Peyer's patch (tissue), 4 donors: Measurements from ENCODE around the gene HABP2. TPM values are rescaled to one million over a fixed set of nuclear protein-coding genes. Genes with fewer than 3 reads are reported as not detected.

Experiments
- DNase-seq, 3 donors: peaks; one replicate each; pipeline ENCODE4 v3.0.0-alpha.2; 2017 to 2019
- H3K27ac ChIP-seq, 4 donors: fragments of 200-600 bp; sonication (generic); one replicate each; pipeline ENCODE4 v1.5.1; 2016 to 2019
- H3K27me3 ChIP-seq, 2 donors: fragments of 200-600 bp; sonication (generic); one replicate each; pipeline ENCODE4 v1.5.1; 2019
- H3K36me3 ChIP-seq, 3 donors: fragments of 200-600 bp; sonication (generic); one replicate each; pipeline ENCODE4 v1.5.1; 2016 to 2019
- H3K4me1 ChIP-seq, 4 donors: fragments of 200-600 bp; sonication (generic); one replicate each; pipeline ENCODE4 v1.5.1; 2016 to 2019
- H3K4me3 ChIP-seq, 4 donors: fragments of 200-600 bp; sonication (generic); 1 replicate in 3 of 4; 2 replicates in 1 of 4; pipeline ENCODE4 v1.5.1; 2016 to 2019; ENCODE audit warnings: mild to moderate bottlenecking in 1 of 4
- H3K9me3 ChIP-seq, 4 donors: fragments of 200-600 bp; sonication (generic); one replicate each; pipeline ENCODE4 v1.5.1; 2016 to 2019; ENCODE audit warnings: mild to moderate bottlenecking in 1 of 4
- POLR2A ChIP-seq, 2 donors: fragments of 450-650 bp; IDR thresholded peaks; one replicate each; pipeline ENCODE4 v1.5.1; 2017; ENCODE audit warnings: antibody characterized with exemption in 2 of 2, mild to moderate bottlenecking in 2 of 2, moderate library complexity in 2 of 2
- total RNA-seq, 4 donors: library from RNA; depleted of rRNA; stranded (reverse); fragments of >200 nt; gene quantifications; one replicate each; pipeline ENCODE4 v1.1.0, GENCODE V29; 2016
- TF ChIP-seq, protein P1 (sequence below), 6 experiments: fragments of 450-650 bp in 4 of 6; fragments of 200-600 bp in 2 of 6; sonication (generic) in 1 of 6; IDR thresholded peaks; one replicate each; pipeline ENCODE4 v1.5.1; 2017 to 2019; ENCODE audit warnings: antibody characterized with exemption in 6 of 6, mild to moderate bottlenecking in 3 of 6, moderate library complexity in 1 of 6

Gene HABP2
- total RNA-seq, 4 donors from 2014 or later = 0.27 to 0.88 TPM; not detected in 2

- TF ChIP-seq, protein P1, sequence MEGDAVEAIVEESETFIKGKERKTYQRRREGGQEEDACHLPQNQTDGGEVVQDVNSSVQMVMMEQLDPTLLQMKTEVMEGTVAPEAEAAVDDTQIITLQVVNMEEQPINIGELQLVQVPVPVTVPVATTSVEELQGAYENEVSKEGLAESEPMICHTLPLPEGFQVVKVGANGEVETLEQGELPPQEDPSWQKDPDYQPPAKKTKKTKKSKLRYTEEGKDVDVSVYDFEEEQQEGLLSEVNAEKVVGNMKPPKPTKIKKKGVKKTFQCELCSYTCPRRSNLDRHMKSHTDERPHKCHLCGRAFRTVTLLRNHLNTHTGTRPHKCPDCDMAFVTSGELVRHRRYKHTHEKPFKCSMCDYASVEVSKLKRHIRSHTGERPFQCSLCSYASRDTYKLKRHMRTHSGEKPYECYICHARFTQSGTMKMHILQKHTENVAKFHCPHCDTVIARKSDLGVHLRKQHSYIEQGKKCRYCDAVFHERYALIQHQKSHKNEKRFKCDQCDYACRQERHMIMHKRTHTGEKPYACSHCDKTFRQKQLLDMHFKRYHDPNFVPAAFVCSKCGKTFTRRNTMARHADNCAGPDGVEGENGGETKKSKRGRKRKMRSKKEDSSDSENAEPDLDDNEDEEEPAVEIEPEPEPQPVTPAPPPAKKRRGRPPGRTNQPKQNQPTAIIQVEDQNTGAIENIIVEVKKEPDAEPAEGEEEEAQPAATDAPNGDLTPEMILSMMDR (IDR thresholded peaks at IDR 0.05) = no peak
- no peak for TF ChIP-seq POLR2A (IDR thresholded peaks at IDR 0.05)
- Histone ChIP-seq H3K9me3 (no peaks in the 10 kb centered on the region), H3K4me1 (no peaks in the 10 kb centered on the region), H3K36me3 (no peaks in the 10 kb centered on the region), H3K27me3 (no peaks in the 10 kb centered on the region), H3K4me3 (no peak overlapping the region), H3K27ac (no peak overlapping the region)
- DNase-seq = no peak
Observed at GRCh38 chr10:113583571-113583970, 30.7 kb downstream of the HABP2 start.

DNA sequence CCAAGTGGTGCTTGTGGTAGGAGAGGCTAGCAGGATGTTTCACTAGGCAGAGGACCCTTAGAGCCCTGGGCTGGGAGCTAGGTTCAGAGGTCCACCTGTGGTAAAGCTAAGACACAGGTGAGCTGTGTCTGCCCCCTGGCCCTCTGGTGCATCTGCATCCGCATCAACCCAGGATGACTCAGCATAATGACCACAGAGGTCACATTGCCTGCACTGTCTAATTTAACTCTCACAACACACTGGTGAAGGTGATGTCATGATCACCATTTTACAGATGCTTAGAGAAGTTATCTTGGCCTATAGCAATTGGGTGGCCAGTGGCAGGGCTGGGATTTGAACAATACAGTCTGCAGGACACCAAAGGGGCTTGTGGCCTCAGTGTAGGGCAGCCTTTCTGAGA is 33.1 kb downstream of the HABP2 start:
- DNase-seq = no peak
- no peaks in the 10 kb centered on the region for H3K27me3 ChIP-seq
- no peak overlapping the region for H3K27ac ChIP-seq
- H3K36me3 ChIP-seq = no peaks in the 10 kb centered on the region
- no peak overlapping the region for H3K4me3 ChIP-seq
- H3K4me1 ChIP-seq = no peaks in the 10 kb centered on the region
- TF ChIP-seq POLR2A (IDR thresholded peaks at IDR 0.05) = no peak
- TF ChIP-seq, protein P1 (IDR thresholded peaks at IDR 0.05) = no peak
- H3K9me3 ChIP-seq = no peaks in the 10 kb centered on the region

- Histone ChIP-seq H3K4me3 (no peak overlapping the region), H3K27me3 (no peaks in the 10 kb centered on the region), H3K4me1 (no peaks in the 10 kb centered on the region), H3K9me3 (no peaks in the 10 kb centered on the region), H3K36me3 (no peaks in the 10 kb centered on the region), H3K27ac (no peak overlapping the region)
- no peak for TF ChIP-seq POLR2A (IDR thresholded peaks at IDR 0.05)
- TF ChIP-seq, protein P1 (IDR thresholded peaks at IDR 0.05) = no peak
- DNase-seq = no peak
Observed at GRCh38 chr10:113589201-113589770, 36.4 kb downstream of the HABP2 start.

- no peak for TF ChIP-seq POLR2A (IDR thresholded peaks at IDR 0.05)
- TF ChIP-seq, protein P1 (IDR thresholded peaks at IDR 0.05) = no peak
- no peak overlapping the region for H3K4me3 ChIP-seq
- H3K9me3 ChIP-seq = no peaks in the 10 kb centered on the region
- H3K27ac ChIP-seq = no peak overlapping the region
- H3K36me3 ChIP-seq = no peaks in the 10 kb centered on the region
- no peak for DNase-seq
- no peaks in the 10 kb centered on the region for H3K27me3 ChIP-seq
- H3K4me1 ChIP-seq = no peaks in the 10 kb centered on the region
Observed at GRCh38 chr10:113590581-113590980, 37.7 kb downstream of the HABP2 start.

- H3K36me3 ChIP-seq = no peaks in the 10 kb centered on the region
- no peak overlapping the region for H3K4me3 ChIP-seq
- H3K4me1 ChIP-seq = no peaks in the 10 kb centered on the region
- DNase-seq = no peak
- no peak for TF ChIP-seq POLR2A (IDR thresholded peaks at IDR 0.05)
- TF ChIP-seq, protein P1 (IDR thresholded peaks at IDR 0.05) = no peak
- H3K27ac ChIP-seq = no peak overlapping the region
- no peaks in the 10 kb centered on the region for H3K27me3 ChIP-seq
- no peaks in the 10 kb centered on the region for H3K9me3 ChIP-seq
Observed at GRCh38 chr10:113592380-113592779, 39.5 kb downstream of the HABP2 start.

DNA sequence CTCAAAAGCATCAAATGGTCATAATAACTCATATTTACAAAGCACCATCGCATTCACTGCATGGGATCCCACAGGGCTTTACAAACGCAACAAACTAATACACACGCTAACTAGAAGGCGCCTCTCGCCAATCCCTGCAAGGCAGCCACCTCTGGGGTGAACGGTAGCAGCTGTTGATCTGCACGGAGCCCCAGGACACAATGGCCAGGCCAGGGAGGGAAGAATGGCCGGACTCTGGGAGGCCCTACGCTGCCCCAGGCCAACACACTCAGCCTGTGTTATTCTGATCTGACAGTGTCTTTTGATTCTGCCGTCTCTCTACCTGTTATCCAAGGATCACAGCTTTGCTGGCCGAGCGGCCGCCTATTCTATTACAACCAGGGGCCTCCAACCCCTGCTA is 41.8 kb downstream of the HABP2 start:
- Histone ChIP-seq H3K4me1 (no peaks in the 10 kb centered on the region), H3K36me3 (no peaks in the 10 kb centered on the region), H3K27ac (no peak overlapping the region), H3K4me3 (no peak overlapping the region), H3K27me3 (no peaks in the 10 kb centered on the region), H3K9me3 (no peaks in the 10 kb centered on the region)
- TF ChIP-seq, protein P1 (IDR thresholded peaks at IDR 0.05) = no peak
- no peak for TF ChIP-seq POLR2A (IDR thresholded peaks at IDR 0.05)
- DNase-seq = no peak
